ENCODE measurements around the gene BRSK2.

Gene BRSK2

GRCh38 chr11:1446623-1447022 is 56.9 kb downstream of the BRSK2 start:
- TF ChIP-seq CTCF (IDR thresholded peaks at IDR 0.05; ENCODE audit: low read depth, low read length, missing control alignments): no peak
- DNase-seq (ENCODE audit: low read depth): no peak
- no peak overlapping the region for H3K4me3 ChIP-seq (ENCODE audit: low read depth, low read length)

- DNase-seq (ENCODE audit: low read depth): no peak
- H3K4me3 ChIP-seq (ENCODE audit: low read depth, low read length): no peak overlapping the region
- TF ChIP-seq CTCF (IDR thresholded peaks at IDR 0.05; ENCODE audit: low read depth, low read length, missing control alignments): no peak
Observed at GRCh38 chr11:1447845-1448825, 58.4 kb downstream of the BRSK2 start.

- H3K4me3 ChIP-seq (ENCODE audit: low read depth, low read length): no peak overlapping the region
- TF ChIP-seq CTCF (IDR thresholded peaks at IDR 0.05; ENCODE audit: low read depth, low read length, missing control alignments): no peak
- no peak for DNase-seq (ENCODE audit: low read depth)
Observed at GRCh38 chr11:1448882-1449281, 59.1 kb downstream of the BRSK2 start.

- no peak for DNase-seq (ENCODE audit: low read depth)
- H3K4me3 ChIP-seq (ENCODE audit: low read depth, low read length): no peak overlapping the region
- no peak for TF ChIP-seq CTCF (IDR thresholded peaks at IDR 0.05; ENCODE audit: low read depth, low read length, missing control alignments)
Observed at GRCh38 chr11:1449490-1450243, 59.9 kb downstream of the BRSK2 start.

GRCh38 chr11:1450344-1450875 is 60.7 kb downstream of the BRSK2 start:
- no peak overlapping the region for H3K4me3 ChIP-seq (ENCODE audit: low read depth, low read length)
- TF ChIP-seq CTCF (IDR thresholded peaks at IDR 0.05; ENCODE audit: low read depth, low read length, missing control alignments): no peak
- DNase-seq (ENCODE audit: low read depth): no peak

- H3K4me3 ChIP-seq (ENCODE audit: low read depth, low read length): no peak overlapping the region
- DNase-seq (ENCODE audit: low read depth): no peak
- no peak for TF ChIP-seq CTCF (IDR thresholded peaks at IDR 0.05; ENCODE audit: low read depth, low read length, missing control alignments)
Observed at GRCh38 chr11:1450949-1451710, 61.4 kb downstream of the BRSK2 start.

All from GM12864 (cell line).